K562 (cell line): ENCODE results near the gene ZMYND8. TPM values are rescaled to one million over a fixed set of nuclear protein-coding genes. Genes with fewer than 3 reads are reported as not detected.

ENCODE experiments used
- FOXJ3 ChIP-seq: sonication (generic); formaldehyde crosslinking; IDR thresholded peaks from 2 replicates; pipeline ENCODE4 v1.4.0; 2020; ENCODE audit warnings: mild to moderate bottlenecking, missing genetic modification reagents
- HNRNPL ChIP-seq: fragments of 200-400 bp; formaldehyde crosslinking; IDR thresholded peaks from 2 replicates; pipeline ENCODE4 v1.6.1; 2017; ENCODE audit warnings: low read depth, mild to moderate bottlenecking, low read length
- KAT7 ChIP-seq: sonication (generic); formaldehyde crosslinking; IDR thresholded peaks from 2 replicates; pipeline ENCODE4 v1.8.0; 2022; ENCODE audit warnings: missing genetic modification reagents, mild to moderate bottlenecking, borderline replicate concordance
- MCM2 ChIP-seq: fragments of 450-650 bp; IDR thresholded peaks from 2 replicates; pipeline ENCODE4 v1.6.1; 2017; ENCODE audit warnings: low read depth, mild to moderate bottlenecking
- MGA ChIP-seq: fragments of 450-650 bp; IDR thresholded peaks from 2 replicates; pipeline ENCODE4 v1.6.1; 2016; ENCODE audit warnings: mild to moderate bottlenecking, moderate library complexity
- MTA1 ChIP-seq: fragments of 450-650 bp; IDR thresholded peaks from 2 replicates; pipeline ENCODE4 v1.6.1; 2017; ENCODE audit warnings: borderline replicate concordance
- NELFE ChIP-seq: IDR thresholded peaks from 2 replicates; pipeline ENCODE4 v1.6.1; 2011; ENCODE audit warnings: mild to moderate bottlenecking; ENCODE audit not compliant: insufficient read depth, insufficient read length
- POLR2B ChIP-seq: fragments of 450-650 bp; IDR thresholded peaks from 2 replicates; pipeline ENCODE4 v1.6.1; 2018; ENCODE audit warnings: low read depth; ENCODE audit not compliant: partially characterized antibody
- SETDB1 ChIP-seq: IDR thresholded peaks from one replicate; pipeline ENCODE4 v1.6.1; 2012; ENCODE audit warnings: low read length, control low read depth, inconsistent platforms
- THRB ChIP-seq: fragments of 450-650 bp; formaldehyde crosslinking; conservative IDR thresholded peaks from 2 replicates; pipeline ENCODE4 v1.4.0; 2022; ENCODE audit warnings: mild to moderate bottlenecking, missing genetic modification characterization
- ZNF12 ChIP-seq: sonication (generic); formaldehyde crosslinking; IDR thresholded peaks from 2 replicates; pipeline ENCODE4 v1.4.0; 2020; ENCODE audit warnings: mild to moderate bottlenecking, missing genetic modification reagents
- ZNF253 ChIP-seq: fragments of 250-450 bp; sonication (Bioruptor Pico); conservative IDR thresholded peaks from 2 replicates; pipeline ENCODE4 v1.6.1; 2021; ENCODE audit warnings: mild to moderate bottlenecking
- ZNF263 ChIP-seq: sonication (generic); formaldehyde crosslinking; IDR thresholded peaks from 2 replicates; pipeline ENCODE4 v1.8.0; 2022; ENCODE audit warnings: mild to moderate bottlenecking, missing genetic modification reagents, borderline replicate concordance
- ZNF507 ChIP-seq: conservative IDR thresholded peaks from 2 replicates; pipeline ENCODE4 v1.6.1; 2017; ENCODE audit warnings: missing genetic modification characterization, missing compliant biosample characterization
- ZNF778 ChIP-seq: fragments of 450-650 bp; formaldehyde crosslinking; IDR thresholded peaks from 2 replicates; pipeline ENCODE4 v1.4.0; 2020; ENCODE audit warnings: mild to moderate bottlenecking, moderate library complexity
- polyA plus RNA-seq, 8 experiments: library from polyadenylated mRNA; depleted of rRNA in 4 of 8; stranded (reverse) in 5 of 8; unstranded in 3 of 8; fragments of >200 nt; fragmentation: Nextera tagmentation in 2 of 8; fragmentation: Illumina TruSeq in 1 of 8; extraction: Ambion mirVana in 2 of 8; extraction: Trizol in 1 of 8; gene quantifications; 2 replicates each; pipeline versions ENCODE4 v1.2.1 to v1.2.3, GENCODE V29; 2011 to 2014; ENCODE audit warnings: inconsistent platforms in 1 of 8, missing spikeins in 1 of 8
- total RNA-seq, 7 experiments: library from RNA; depleted of rRNA in 6 of 7; stranded (reverse); fragments of >200 nt in 6 of 7; fragmentation: Illumina TruSeq in 2 of 7; extraction: Trizol in 2 of 7; gene quantifications; 2 replicates each; pipeline versions ENCODE4 v1.2.1 to v1.2.3, GENCODE V29; 2011 to 2021; ENCODE audit warnings: low replicate concordance in 1 of 7

ZMYND8 gene
- total and polyA plus RNA-seq, 9 of the 15 experiments (the other 6 are each of a cell fraction or from before 2014, with no cell fraction given) = 31.8 to 148 (median 71.9) TPM

GRCh38 chr20:47357296-47358038 is 968 bp upstream of the ZMYND8 start (continued):
- TF ChIP-seq KAT7 (CRISPR knock-in tag) = no peak; the same call in 1 of the 2 replicates
- no peak for TF ChIP-seq ZNF253 (CRISPR knock-in tag)
- 0 out of 2 replicates have a peak, but pooled peaks have one; percentile 3 for TF ChIP-seq ZNF12 (CRISPR knock-in tag)
- peak; percentile 93 for TF ChIP-seq ZNF263 (CRISPR knock-in tag)
- no peak for TF ChIP-seq MCM2
- TF ChIP-seq MGA = no peak
- peak; percentile 71 for TF ChIP-seq POLR2B
- TF ChIP-seq SETDB1 = no peak
- no peak for TF ChIP-seq ZNF507 (tag)
- no peak for TF ChIP-seq HNRNPL
- no peak for TF ChIP-seq ZNF778
- TF ChIP-seq FOXJ3 (CRISPR knock-in tag) = no peak
- no peak for TF ChIP-seq NELFE
- TF ChIP-seq MTA1 = peak; percentile 49; the same call in 1 of the 2 replicates
- peak; percentile 72; the same call in 1 of the 2 replicates for TF ChIP-seq THRB
